Hepatocyte (in vitro differentiated cells): ENCODE measurements around the gene ICAM1.

Experiments used
- EZH2 ChIP-seq: fragments of 200-600 bp; sonication (generic); IDR thresholded peaks from 2 replicates; pipeline ENCODE4 v1.6.1; 2016; ENCODE audit warnings: antibody characterized with exemption, mild to moderate bottlenecking, borderline replicate concordance
- EZH2phosphoT487 ChIP-seq: fragments of 200-600 bp; sonication (generic); IDR thresholded peaks from one replicate; pipeline ENCODE4 v1.6.1; 2018; ENCODE audit warnings: antibody characterized with exemption, mild to moderate bottlenecking, low read depth, moderate library complexity; ENCODE audit not compliant: unreplicated experiment, severe bottlenecking
- TF ChIP-seq, protein P1 (sequence below): fragments of 200-600 bp; sonication (generic); IDR thresholded peaks from 2 replicates; pipeline ENCODE4 v1.5.1; 2016; ENCODE audit warnings: antibody characterized with exemption, mild to moderate bottlenecking; ENCODE audit not compliant: poor library complexity

- TF ChIP-seq, protein P1, sequence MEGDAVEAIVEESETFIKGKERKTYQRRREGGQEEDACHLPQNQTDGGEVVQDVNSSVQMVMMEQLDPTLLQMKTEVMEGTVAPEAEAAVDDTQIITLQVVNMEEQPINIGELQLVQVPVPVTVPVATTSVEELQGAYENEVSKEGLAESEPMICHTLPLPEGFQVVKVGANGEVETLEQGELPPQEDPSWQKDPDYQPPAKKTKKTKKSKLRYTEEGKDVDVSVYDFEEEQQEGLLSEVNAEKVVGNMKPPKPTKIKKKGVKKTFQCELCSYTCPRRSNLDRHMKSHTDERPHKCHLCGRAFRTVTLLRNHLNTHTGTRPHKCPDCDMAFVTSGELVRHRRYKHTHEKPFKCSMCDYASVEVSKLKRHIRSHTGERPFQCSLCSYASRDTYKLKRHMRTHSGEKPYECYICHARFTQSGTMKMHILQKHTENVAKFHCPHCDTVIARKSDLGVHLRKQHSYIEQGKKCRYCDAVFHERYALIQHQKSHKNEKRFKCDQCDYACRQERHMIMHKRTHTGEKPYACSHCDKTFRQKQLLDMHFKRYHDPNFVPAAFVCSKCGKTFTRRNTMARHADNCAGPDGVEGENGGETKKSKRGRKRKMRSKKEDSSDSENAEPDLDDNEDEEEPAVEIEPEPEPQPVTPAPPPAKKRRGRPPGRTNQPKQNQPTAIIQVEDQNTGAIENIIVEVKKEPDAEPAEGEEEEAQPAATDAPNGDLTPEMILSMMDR, result no peak
- TF ChIP-seq EZH2 (no peak), EZH2phosphoT487 (no peak)
These were observed 37.0 kb upstream of the ICAM1 start for GRCh38 chr19:10233946-10234345.
